HL-60 (cell line): ENCODE data around the gene PNLIPRP1.

ENCODE experiments used
- DNase-seq, 2 experiments: peaks; one replicate each; pipeline ENCODE4 v3.0.0-alpha.2; 2010 to 2020; ENCODE audit warnings: low read depth in 1 of 2, low spot score in 1 of 2
- H3K27ac ChIP-seq: fragments of 250-450 bp; sonication (Bioruptor Pico); replicated peaks from 2 replicates; pipeline ENCODE4 v1.5.1; 2020; ENCODE audit warnings: mild to moderate bottlenecking, moderate library complexity
- H3K27me3 ChIP-seq: fragments of 250-450 bp; sonication (Bioruptor Pico); 2 replicates; pipeline ENCODE4 v1.5.1; 2021; ENCODE audit warnings: mild to moderate bottlenecking, moderate library complexity; ENCODE audit not compliant: insufficient read depth, poor library complexity, severe bottlenecking
- H3K4me3 ChIP-seq: replicated peaks from 2 replicates; pipeline ENCODE4 v1.5.1; 2011; ENCODE audit warnings: mild to moderate bottlenecking, control low read depth, low read length; ENCODE audit not compliant: insufficient read depth
- GABPA ChIP-seq: IDR thresholded peaks from 2 replicates; pipeline ENCODE4 v1.6.1; 2012; ENCODE audit warnings: low read depth
- POLR2AphosphoS5 ChIP-seq: IDR thresholded peaks from 2 replicates; pipeline ENCODE4 v1.6.1; 2012; ENCODE audit warnings: low read depth
- REST ChIP-seq: IDR thresholded peaks from 2 replicates; pipeline ENCODE4 v1.6.1; 2012; ENCODE audit warnings: low read depth; ENCODE audit not compliant: insufficient replicate concordance
- SPI1 ChIP-seq: IDR thresholded peaks from 2 replicates; pipeline ENCODE4 v1.6.1; 2012; ENCODE audit warnings: low read depth, mild to moderate bottlenecking, borderline replicate concordance
- TF ChIP-seq, protein P1 (sequence below): IDR thresholded peaks from one replicate; pipeline ENCODE4 v1.5.1; 2011; ENCODE audit warnings: low read length, control low read depth, inconsistent platforms; ENCODE audit not compliant: insufficient read depth

The PNLIPRP1 gene

GRCh38 chr10:116655568-116655967 is 64.8 kb downstream of the PNLIPRP1 start:
- no peaks in the 10 kb centered on the region for H3K27me3 ChIP-seq
- no peak for DNase-seq
- no peak for TF ChIP-seq GABPA
- no peak for TF ChIP-seq REST
- TF ChIP-seq, protein P1, sequence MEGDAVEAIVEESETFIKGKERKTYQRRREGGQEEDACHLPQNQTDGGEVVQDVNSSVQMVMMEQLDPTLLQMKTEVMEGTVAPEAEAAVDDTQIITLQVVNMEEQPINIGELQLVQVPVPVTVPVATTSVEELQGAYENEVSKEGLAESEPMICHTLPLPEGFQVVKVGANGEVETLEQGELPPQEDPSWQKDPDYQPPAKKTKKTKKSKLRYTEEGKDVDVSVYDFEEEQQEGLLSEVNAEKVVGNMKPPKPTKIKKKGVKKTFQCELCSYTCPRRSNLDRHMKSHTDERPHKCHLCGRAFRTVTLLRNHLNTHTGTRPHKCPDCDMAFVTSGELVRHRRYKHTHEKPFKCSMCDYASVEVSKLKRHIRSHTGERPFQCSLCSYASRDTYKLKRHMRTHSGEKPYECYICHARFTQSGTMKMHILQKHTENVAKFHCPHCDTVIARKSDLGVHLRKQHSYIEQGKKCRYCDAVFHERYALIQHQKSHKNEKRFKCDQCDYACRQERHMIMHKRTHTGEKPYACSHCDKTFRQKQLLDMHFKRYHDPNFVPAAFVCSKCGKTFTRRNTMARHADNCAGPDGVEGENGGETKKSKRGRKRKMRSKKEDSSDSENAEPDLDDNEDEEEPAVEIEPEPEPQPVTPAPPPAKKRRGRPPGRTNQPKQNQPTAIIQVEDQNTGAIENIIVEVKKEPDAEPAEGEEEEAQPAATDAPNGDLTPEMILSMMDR, result no peak
- TF ChIP-seq SPI1, result no peak
- no peak for TF ChIP-seq POLR2AphosphoS5
- H3K27ac ChIP-seq, result no peak overlapping the region
- no peak overlapping the region for H3K4me3 ChIP-seq

GRCh38 chr10:116656044-116656443 is 65.3 kb downstream of the PNLIPRP1 start:
- H3K27ac ChIP-seq, result no peak overlapping the region
- H3K4me3 ChIP-seq, result no peak overlapping the region
- TF ChIP-seq, protein P1, result no peak
- TF ChIP-seq POLR2AphosphoS5, result no peak
- TF ChIP-seq SPI1, result no peak
- no peak for TF ChIP-seq REST
- TF ChIP-seq GABPA, result no peak
- no peak for DNase-seq
- no peaks in the 10 kb centered on the region for H3K27me3 ChIP-seq

GRCh38 chr10:116657863-116658551 is 67.2 kb downstream of the PNLIPRP1 start:
- TF ChIP-seq, protein P1, result no peak
- no peak for TF ChIP-seq SPI1
- H3K27me3 ChIP-seq, result no peaks in the 10 kb centered on the region

More at GRCh38 chr10:116657863-116658551, 67.2 kb downstream of the PNLIPRP1 start:
- H3K27ac ChIP-seq, result no peak overlapping the region
- H3K4me3 ChIP-seq, result no peak overlapping the region
- DNase-seq, result no peak
